Daoy (cell line): ENCODE data around the gene POLR3H. TPM values are rescaled to one million over a fixed set of nuclear protein-coding genes. Genes with fewer than 3 reads are reported as not detected.
"Not testable (repeated sequence)": the region's sequence is repeated elsewhere in the genome, so short reads cannot be mapped to it uniquely, and the experiment has no call there.

Experiments
- DNase-seq: peaks from one replicate; pipeline ENCODE4 v3.0.0-alpha.2; 2015; ENCODE audit warnings: low read depth
- total RNA-seq: library from RNA; depleted of rRNA; stranded (reverse); fragments of >200 nt; shearing (Covaris generic); gene quantifications from 2 replicates; pipeline ENCODE4 v1.2.3, GENCODE V29; 2014

Gene POLR3H
- total RNA-seq, 1 experiment from 2014 or later = 17.3 TPM

- no peak for DNase-seq
Observed at GRCh38 chr22:41564563-41564962, 20.3 kb upstream of the POLR3H start.

GRCh38 chr22:41563051-41563711 lies 18.9 kb upstream of the POLR3H start:
- DNase-seq = peak; percentile 82

GRCh38 chr22:41562461-41562860 lies 18.2 kb upstream of the POLR3H start:
- DNase-seq = no peak

- no peak for DNase-seq
Observed at GRCh38 chr22:41561788-41562187, 17.5 kb upstream of the POLR3H start.

- DNase-seq = no peak
Observed at GRCh38 chr22:41561335-41561734, 17.1 kb upstream of the POLR3H start.

- no peak for DNase-seq
Observed at GRCh38 chr22:41560095-41560471, 15.8 kb upstream of the POLR3H start.

GRCh38 chr22:41558241-41558630 lies 14.0 kb upstream of the POLR3H start:
- DNase-seq = not testable (repeated sequence)

- DNase-seq = peak; percentile 85
Observed at GRCh38 chr22:41557401-41558240, 13.4 kb upstream of the POLR3H start.

- no peak for DNase-seq
Observed at GRCh38 chr22:41556561-41556960, 12.3 kb upstream of the POLR3H start.

GRCh38 chr22:41555325-41555982 lies 11.2 kb upstream of the POLR3H start:
- DNase-seq = no peak

- no peak for DNase-seq
Observed at GRCh38 chr22:41551877-41552582, 7.8 kb upstream of the POLR3H start.

GRCh38 chr22:41550952-41551491 lies 6.8 kb upstream of the POLR3H start:
- DNase-seq = no peak

GRCh38 chr22:41548830-41549211 lies 4.6 kb upstream of the POLR3H start:
- DNase-seq = no peak

GRCh38 chr22:41544671-41545476 lies 604 bp upstream of the POLR3H start:
- DNase-seq = no peak

GRCh38 chr22:41542224-41542623 lies 2.0 kb downstream of the POLR3H start:
- no peak for DNase-seq

- no peak for DNase-seq
Observed at GRCh38 chr22:41541484-41541883, 2.8 kb downstream of the POLR3H start.

GRCh38 chr22:41540365-41540764 lies 3.9 kb downstream of the POLR3H start:
- DNase-seq = no peak

- no peak for DNase-seq
Observed at GRCh38 chr22:41540006-41540315, 4.3 kb downstream of the POLR3H start.

- no peak for DNase-seq
Observed at GRCh38 chr22:41539146-41540005, 4.9 kb downstream of the POLR3H start.

- no peak for DNase-seq
Observed at GRCh38 chr22:41538583-41538982, 5.7 kb downstream of the POLR3H start.
